Ammon's horn (tissue), 1 donor: ENCODE measurements around the gene MMP10.
"Not testable (repeated sequence)": the region's sequence is repeated elsewhere in the genome, so short reads cannot be mapped to it uniquely, and the experiment has no call there.

ENCODE experiments used
- DNase-seq: peaks from one replicate; pipeline ENCODE4 v3.0.0-alpha.2; 2016; ENCODE audit warnings: low spot score

Gene MMP10

DNA sequence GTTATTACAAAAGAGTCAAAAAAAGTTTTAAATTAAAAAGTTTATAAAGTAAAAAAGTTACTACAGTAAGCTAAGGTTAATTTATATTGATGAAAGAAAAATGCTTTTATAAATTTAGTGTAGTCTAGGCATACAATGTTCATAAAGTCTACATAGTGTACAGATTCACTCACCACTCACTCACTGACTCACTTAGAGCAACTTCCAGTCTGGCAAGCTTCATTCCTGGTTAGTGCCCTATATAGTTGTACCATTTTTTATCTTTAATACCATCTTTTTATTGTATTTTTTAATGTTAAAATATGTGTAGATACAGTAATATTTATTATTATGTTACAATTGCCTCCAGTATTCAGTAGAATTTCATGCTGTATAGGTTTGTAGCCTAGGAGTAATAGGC is 2.6 kb upstream of the MMP10 start:
- DNase-seq = no peak

DNA sequence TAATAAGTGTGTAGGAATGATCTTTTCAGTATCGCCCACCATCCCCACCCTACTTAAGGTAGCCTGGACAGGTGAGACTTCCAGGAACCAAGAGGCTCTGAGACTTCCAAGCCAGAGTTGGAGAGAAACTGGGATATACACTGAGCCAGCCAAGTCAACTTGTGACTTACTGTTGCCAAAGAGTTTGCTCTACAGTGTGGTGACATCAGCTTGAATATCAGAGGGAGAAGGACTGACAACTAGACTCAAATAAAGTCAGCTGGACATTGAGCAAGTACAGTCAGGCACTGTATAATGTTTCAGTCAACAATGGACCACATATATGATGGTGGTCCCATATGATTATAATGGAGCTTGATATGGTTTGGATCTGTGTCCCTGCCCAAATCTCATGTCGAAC is 1.2 kb upstream of the MMP10 start:
- no peak for DNase-seq

DNA sequence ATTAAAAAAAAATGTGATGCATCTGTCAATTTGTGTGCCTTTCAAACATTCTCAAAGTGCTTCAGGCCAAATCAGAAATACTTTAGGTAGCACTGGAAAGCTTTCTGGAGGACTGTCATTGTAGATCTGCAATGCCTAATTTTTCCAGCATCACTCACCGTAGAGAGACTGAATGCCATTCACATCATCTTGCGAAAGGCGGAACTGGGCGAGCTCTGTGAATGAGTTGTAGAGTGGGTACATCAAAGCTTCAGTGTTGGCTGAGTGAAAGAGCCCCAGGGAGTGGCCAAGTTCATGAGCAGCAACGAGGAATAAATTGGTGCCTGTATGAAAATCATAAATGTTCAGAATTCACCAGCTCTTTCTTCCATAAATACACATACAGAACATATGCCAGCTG is 4.0 kb downstream of the MMP10 start:
- DNase-seq = no peak

DNA sequence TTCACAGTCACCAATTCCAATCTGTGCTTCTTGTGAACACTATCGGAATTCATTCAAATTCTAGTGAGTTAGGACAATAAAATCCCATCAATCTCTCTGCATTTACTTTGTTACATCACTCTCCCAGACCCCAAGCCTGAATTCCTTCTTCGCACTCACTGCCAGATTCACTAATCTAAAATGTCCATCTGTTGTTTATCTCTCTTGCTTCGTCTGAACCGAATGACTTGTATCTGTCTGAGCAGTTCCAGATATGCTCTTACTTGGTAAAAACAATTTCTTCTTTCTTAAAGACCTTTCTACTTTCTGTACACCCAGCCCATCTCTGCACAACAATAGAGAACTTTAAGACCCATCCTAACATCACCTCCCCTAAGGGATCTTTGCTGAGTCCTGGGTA is 7.0 kb downstream of the MMP10 start:
- no peak for DNase-seq

DNA sequence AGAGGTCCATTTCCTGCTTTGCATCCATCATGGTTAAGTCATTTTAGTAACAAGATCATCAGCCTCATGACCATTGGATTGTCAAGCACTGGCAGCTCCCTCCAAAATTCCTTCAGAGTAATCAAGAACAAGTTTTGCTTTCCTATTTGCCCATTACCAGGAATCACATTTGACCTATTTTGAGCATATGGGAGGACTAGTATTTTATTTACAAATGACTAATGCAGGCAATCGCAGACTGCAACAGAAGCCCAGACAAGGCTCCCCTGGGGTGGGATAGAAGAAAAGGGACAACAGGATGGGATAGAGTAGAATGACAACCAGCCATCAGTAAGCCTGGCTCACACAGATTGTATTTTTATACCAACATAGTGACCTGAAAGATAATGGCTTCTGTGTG is 9.1 kb downstream of the MMP10 start:
- no peak for DNase-seq

DNA sequence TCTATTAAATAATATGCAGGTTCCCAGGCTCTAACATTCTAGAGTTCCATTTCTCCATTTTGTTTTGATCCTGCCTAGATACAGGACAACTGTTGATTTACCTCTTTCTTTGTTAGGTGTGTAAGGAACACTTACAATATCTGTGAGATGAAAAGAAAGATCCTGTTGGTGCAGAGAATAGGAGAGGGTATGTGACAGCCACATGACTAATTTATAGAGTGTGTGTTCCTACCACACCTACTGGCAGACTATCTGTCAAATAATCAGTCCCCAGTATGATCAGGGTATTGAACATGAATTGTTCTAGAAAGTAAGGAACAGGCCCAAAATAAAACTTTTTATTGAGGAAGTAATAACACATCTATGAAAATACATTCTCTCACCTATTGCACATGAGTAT is 10.2 kb downstream of the MMP10 start:
- no peak for DNase-seq

DNA sequence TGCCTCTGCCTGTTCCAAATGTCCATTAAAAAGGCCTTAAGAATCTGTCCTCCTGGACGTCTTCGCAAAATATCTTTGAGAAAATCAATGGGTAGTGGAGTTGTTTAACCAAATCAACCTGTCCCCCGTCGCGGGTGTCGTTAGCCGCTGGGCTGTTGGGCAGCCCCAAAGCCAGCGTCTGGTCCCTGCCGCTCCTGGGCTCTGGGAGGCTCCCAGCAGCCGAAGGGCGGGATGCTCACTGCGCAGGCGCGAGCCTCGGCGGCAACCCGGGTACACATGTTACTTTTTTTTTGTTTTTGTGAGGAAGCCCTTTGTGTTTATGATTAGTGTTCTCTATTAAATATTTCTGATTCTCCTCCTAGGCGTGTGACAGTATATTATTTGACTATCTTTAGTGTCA is 12.6 kb downstream of the MMP10 start:
- no peak for DNase-seq

DNA sequence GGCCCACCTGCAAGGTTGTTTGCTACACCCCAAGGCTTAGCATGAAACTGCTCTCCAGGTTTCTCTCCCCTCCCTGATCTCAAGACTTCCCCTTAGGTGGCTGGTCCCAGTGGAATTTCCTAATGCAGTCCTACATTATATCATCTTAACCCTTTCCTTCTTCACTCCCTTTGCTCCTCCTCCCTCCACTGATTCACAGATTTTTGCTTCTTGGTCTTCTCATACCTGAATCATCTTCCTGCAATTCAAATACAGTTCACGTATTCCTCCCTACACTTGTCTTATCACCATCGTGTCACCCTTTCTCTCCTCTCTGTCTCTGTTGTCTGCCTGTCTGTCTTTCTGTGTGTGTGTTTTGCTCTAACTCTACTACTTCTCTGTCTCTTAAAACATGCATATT is 17.0 kb downstream of the MMP10 start:
- no peak for DNase-seq

DNA sequence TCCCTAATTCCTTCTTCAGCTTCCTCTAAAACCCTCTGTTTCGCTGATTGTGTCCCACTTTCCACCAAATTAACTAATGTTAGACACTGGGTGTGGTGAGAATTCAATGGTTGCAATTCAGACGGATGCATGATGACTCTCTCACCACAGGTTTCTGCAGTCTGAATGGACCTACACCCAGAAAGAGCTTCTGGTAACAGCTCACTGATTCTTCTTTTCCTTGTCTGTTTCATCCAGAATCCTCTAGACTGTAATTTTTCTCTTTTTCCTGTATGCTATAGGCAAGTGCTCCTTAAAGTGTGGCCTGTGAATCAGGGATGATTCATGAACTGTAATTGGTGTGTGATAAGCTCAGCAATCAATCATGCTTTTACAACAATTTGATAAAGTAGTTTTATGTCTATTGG is 18.1 kb downstream of the MMP10 start:
- DNase-seq = no peak

DNA sequence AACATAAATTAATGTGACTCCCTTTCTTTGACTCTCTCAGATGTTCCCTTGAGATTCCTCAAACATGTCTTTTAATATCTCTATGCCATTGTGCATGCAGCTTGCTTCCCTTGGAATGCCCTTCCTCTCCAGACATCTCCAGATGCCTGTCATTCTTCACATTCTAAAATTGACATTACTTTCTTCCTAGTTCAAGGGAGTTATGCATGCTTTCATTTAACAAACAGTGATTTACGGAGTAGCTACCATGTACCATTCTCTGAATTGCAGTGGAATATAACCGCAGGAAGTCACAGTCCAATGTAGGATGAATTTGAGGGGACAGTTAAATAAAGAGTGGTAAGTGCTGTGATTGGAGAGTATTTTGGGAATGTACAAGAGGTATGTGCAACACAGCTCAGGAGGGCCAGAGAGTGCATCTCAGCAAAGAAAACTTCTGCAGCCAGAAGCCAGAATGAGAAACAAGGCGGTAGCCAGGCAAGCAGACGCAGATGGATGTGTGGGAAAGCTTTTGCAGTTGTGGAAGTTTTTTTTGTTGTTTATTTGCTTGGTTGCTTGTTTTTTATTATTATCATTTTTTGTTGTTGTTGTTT is 18.7 kb downstream of the MMP10 start:
- no peak for DNase-seq

DNA sequence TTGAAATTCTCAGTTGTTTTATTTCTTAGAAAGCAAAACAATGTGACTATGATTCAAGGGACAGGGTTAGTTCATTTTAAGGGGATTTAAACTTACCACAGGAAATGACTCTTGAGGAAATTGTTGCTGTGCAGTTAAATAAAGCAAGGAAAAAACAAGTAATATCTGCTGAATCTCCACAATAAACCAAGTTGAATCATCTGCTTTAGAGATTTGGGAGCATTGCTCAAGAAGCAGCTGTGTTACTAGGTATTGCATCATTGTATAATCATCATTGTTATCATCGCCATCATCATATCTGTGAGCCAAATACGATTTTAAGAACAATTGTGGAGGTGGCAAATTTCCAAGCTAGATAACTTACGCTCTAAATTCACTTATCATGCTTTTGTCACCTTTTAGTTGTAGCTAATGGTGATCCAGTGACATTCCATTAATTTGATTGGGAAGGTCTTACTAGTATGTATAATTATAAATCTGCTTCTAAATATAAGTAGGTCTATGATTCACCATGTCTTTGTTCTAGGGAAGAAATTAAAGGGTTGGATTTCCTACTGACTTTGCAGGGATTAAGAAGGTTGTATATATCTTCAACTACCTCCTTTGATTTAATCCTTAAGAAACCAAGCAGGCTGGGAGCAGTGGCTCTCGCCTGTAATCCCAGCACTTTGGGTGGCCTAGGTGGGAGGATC is 19.9 kb downstream of the MMP10 start:
- no peak for DNase-seq

DNA sequence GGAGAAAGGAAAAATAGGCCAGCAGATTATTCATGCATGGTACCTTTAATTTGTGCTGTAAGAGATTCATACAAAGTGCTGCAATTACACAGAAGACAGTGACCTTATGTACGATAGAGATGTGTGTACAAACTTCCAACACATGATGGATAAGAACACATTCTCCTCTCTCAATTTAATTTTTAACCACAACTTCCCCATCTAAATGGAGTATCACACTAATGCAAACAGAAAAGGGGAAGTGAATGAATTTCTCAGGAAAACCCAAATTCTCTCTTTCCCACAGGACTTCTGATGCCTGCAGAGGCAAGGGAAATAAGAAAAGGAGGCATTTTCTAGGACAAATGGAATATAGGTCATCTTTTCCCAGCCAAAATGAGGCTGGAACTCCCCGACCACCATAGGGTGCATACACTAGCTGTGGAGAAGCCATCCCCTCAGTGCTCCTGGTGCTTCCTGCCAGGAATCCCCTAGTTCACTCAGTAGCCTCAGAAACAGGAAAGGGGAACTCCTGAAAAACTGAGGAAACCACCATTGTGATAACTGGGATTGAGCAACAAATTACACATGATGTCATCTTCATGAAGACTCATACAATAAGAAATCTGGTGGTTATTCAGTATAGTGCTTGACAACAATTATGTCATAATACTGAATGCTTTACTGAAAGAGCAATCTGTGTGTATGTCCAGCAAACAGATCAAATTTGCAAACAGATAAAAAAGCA is 22.4 kb downstream of the MMP10 start:
- no peak for DNase-seq

DNA sequence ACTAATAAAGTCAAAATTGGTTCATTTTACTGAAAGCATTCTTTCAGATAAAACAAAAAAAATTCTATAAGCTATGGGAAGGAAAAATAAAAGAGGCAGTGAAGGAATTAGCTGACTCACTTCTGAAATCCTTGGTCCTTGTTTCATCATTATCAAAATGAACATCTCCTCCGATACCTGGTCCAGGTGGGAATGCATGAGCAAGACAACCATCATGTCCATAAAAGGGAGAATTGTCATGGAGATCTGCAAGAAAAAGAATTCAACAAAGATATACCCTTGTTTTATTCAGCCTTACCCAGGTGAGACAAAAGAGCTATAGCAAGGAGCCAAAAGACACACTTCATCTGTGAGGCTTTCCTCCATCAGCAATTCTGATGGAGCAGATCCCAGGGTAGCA is 27.2 kb downstream of the MMP10 start:
- DNase-seq = no peak

DNA sequence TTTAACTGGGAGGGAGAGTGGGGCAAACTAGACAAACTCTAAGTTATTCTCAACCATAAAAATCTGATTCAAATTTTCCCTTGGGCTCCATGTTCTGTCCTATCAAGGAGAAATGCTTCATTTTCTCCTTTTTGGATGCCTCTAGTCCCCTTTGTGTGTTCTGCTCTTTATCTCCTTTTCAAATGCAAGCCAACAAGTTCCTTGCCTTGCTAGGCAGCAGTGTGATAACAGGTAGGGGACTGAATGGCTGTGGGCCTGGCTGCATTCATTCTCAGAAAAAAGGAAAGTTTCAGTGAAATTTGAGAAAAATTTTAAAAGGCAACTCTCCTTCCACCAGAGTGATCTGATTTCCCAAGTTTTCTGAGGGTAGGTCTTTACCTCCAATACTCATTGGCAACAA is 28.8 kb downstream of the MMP10 start:
- no peak for DNase-seq

DNA sequence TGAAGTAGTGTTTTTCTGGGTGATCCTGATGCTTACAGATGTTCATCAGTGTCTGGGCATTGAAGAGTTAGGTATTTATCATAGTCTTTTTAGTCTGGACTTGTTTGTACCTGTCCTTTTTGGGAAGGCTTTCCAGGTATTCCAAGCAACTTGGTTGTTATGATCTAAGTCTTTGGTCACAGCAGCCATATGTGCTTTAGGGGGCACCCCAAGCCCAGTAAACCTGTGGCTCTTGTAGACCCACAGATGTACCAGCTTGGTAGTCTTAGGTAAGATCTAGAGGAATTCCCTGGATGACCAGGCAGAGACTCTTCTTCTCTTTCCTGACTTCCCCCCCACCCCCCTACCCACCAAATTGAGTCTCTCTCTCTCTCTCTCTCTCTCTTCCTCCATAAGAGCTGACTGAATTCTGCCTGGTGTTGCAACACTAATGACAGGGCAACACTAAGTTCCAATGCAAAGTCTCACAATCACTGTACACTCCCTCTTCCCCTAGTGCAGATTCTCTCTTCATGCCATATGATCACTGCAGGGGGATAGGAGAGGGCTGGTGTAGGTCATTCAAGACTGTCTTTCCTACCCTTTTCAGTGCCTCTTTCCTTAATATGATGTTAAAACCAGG is 31.2 kb downstream of the MMP10 start:
- DNase-seq = no peak

DNA sequence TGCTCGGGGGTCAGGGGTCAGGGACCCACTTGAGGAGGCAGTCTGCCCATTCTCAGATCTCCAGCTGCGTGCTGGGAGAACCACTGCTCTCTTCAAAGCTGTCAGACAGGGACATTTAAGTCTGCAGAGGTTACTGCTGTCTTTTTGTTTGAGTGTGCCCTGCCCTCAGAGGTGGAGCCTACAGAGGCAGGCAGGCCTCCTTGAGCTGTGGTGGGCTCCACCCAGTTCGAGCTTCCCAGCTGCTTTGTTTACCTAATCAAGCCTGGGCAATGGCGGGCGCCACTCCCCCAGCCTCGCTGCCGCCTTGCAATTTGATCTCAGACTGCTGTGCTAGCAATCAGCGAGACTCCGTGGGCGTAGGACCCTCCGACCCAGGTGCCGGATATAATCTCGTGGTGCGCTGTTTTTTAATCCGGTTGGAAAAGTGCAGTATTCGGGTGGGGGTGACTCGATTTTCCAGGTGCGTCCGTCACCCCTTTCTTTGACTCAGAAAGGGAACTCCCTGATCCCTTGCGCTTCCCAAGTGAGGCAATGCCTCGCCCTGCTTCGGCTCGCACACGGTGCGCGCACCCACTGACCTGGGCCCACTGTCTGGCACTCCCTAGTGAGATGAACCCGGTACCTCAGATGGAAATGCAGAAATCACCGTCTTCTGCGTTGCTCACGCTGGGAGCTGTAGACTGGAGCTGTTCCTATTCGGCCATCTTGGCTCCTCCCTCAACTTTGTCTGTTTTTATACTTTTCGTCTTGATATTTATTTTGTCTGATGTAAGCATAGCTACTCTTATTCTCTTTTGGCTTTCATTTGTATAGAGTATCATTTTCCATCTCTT is 33.5 kb downstream of the MMP10 start:
- DNase-seq = not testable (repeated sequence)

DNA sequence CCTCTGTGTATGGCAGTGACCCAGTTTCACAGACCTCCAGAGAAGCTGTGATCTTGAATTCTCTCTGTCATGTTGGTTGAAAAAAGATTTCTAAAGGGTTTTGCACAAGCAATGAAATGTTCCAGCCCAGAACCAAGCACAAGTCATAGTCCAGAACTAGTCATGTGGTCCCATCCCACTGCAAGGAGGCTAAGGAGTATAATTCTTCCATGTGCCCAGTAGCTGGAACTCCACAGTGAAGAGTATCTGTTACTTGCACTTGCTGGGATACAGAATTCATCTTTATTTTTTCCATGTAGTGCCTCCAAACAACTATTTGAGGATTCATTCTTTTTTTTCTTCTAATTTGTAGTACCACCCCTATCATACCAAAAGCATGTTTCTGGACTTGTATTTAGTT is 45.8 kb downstream of the MMP10 start:
- no peak for DNase-seq

DNA sequence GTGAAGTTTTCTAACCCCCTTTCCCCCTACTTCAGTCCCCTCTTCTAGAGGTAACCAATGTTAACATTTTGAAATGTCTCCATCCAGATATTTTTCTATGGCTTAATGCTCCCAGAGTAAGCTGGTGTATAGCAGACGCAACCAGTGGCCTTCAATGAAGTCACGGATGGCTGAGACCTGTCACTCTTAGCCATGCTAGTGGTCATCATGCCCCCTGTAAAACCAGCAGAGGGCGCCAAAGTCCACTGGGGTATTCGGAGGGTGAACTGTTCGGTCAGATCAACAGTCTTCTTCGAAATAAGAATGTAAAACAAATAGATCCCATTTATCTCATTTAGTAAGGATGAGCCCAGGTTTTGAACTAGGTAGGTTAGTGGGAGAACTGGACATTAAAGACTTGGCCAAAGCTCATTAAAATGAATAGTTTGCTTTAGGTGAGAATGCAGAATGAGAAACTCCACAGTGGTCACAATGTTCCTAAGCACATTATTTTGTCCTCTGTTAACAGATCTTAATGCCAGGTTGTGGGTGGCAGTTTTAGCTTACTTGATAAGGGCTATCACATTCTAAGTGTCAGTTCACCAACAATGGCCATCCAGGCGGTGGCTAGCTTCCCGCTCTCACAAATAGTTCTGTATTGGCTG is 47.1 kb downstream of the MMP10 start:
- peak; percentile 7 for DNase-seq

DNA sequence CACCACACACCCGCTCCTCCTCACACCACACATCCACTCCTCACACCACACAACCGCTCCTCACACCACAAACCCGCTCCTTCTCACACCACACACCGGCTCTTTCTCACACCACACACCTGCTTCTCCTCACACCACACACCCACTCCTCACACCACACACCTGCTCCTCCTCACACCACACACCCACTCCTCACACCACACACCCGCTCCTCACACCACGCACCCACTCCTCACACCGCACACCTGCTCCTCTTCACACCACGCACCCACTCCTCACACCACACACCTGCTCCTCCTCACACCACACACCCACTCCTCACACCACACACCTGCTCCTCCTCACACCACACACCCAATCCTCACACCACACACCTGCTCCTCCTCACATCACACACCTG is 49.5 kb downstream of the MMP10 start:
- not testable (repeated sequence) for DNase-seq

DNA sequence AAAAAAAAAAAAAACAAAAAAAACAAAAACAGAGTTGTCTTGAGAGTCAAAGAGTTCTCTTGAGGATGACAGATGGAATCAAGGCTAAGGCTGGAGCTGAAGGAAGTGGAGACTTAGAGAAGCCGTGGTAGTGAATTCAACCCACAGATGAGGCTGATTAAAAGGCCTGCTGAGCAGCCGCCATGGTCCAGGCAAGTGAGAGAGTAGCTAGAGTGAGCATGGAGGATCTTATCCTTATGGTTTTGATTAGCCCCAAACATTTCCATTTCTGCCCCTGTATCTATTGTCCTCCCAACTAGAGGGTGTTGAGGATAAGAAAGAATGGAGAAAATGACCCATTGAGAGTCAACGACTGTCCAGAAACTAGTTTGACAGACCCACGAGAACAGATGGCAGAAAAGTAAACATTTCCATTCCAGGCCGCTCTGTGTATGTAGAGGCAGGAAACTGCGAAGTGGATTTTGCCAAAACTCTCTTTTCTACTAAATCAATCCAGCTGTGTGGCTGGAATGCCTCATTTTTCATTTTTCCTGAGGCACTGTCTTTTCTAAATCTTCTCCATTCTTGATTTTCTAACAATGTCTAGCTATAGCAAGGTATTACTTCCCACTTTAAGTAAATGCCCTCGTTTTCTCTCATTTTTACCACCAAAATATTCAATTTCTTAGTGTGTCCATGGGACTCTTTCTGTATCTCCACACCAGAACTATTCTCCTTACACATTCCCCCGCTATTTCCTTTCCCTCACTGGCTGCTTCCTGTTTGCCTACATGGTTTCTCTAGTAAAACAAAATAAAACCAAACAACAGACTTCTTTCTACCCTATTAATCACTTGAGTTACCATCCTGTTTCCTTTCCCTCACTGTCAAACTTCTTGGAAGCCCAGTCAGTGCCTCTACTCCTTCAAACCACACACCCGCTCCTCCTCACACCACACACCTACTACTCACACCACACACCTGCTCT is 50.3 kb downstream of the MMP10 start:
- no peak for DNase-seq

DNA sequence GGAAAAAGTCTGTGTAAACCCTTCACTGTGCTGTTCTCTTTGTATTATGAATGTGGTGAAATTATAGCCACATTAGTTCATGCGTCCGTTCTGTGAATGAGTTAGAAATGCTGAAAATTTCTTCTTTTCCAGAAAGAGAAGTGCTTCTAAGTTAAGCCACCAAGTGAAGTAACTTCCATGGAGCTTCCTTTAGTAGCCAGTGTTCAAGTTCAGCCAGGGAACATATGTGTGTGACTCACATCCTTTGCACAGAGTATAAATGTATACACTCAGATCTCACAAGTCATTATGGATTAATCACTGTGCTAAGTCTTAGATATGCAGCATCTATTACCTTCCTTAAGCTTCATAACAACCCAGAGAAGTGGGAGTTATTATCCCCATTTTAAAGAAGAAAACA is 52.5 kb downstream of the MMP10 start:
- DNase-seq = no peak
